Omental fat pad (tissue), 4 donors: ENCODE measurements around the gene APBB2. TPM values are rescaled to one million over a fixed set of nuclear protein-coding genes. Genes with fewer than 3 reads are reported as not detected.

Source experiments
- ATAC-seq: fragments of 150-250 bp; one replicate; pipeline ENCODE4 v1.9.1; 2016; ENCODE audit warnings: mild to moderate bottlenecking, moderate library complexity; ENCODE audit not compliant: low FRiP score
- DNase-seq: peaks from one replicate; pipeline ENCODE4 v3.0.0-alpha.2; 2019; ENCODE audit warnings: low spot score
- CTCF ChIP-seq, 3 donors: fragments of 450-650 bp; IDR thresholded peaks; one replicate each; pipeline ENCODE4 v1.5.1; 2016 to 2017; ENCODE audit warnings: antibody characterized with exemption in 3 of 3, mild to moderate bottlenecking in 3 of 3, moderate library complexity in 2 of 3
- total RNA-seq, 4 donors: library from RNA; depleted of rRNA; stranded (reverse); fragments of >200 nt; gene quantifications; one replicate each; pipeline ENCODE4 v1.1.0, GENCODE V29; 2016

The APBB2 gene
- total RNA-seq, 4 donors from 2014 or later = 76.6 to 138 (median 113) TPM

DNA sequence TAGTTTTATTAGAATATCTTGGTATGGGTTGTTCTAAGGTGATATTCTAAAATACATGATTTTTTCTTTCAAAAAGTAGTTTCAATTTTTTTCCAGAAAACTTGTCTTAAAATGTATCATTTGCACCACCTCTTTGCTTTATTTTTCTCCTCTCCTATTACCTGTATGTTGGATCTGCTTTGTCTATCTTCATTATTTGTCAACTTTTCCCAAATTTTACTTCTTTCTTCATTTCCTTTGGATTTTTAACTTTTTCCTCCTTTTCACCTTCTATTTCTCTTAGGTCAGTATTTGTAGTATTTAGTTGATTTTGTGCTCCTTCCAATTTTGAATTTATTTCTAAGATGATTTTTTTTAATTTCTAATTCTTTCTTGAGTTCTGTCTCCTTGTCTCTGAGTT lies 169.6 kb downstream of the APBB2 start:
- DNase-seq = no peak
- no peak for TF ChIP-seq CTCF (IDR thresholded peaks at IDR 0.05)
- ATAC-seq = no peak

- no peak for ATAC-seq
- no peak for TF ChIP-seq CTCF (IDR thresholded peaks at IDR 0.05)
- DNase-seq = no peak
Measured at GRCh38 chr4:41044165-41044564, 170.2 kb downstream of the APBB2 start.

DNA sequence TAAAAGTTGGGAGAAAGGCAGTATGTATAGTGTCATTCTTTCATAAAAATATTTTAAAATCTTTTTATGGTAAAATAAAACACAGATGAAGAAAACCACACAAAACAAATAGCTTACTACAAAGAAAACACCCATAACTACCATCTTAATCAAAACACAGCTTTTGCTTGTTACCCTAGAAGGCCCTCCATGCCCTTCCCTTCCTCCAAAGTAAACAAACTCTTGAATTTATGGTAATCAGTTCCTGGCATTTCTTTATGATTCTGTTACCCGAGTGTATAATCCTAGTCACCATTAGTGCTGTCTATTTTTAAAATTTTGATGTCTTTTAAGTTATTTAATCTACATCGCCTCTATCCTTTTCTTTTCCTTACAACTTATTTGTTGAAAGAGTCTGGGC lies 170.9 kb downstream of the APBB2 start:
- ATAC-seq (no peak), DNase-seq (no peak)
- TF ChIP-seq CTCF (IDR thresholded peaks at IDR 0.05) = no peak

- DNase-seq (no peak), ATAC-seq (no peak)
- no peak for TF ChIP-seq CTCF (IDR thresholded peaks at IDR 0.05)
Measured at GRCh38 chr4:41041551-41041950, 172.8 kb downstream of the APBB2 start.

GRCh38 chr4:41039317-41039716 lies 175.0 kb downstream of the APBB2 start:
- ATAC-seq = no peak
- no peak for TF ChIP-seq CTCF (IDR thresholded peaks at IDR 0.05)
- no peak for DNase-seq

DNA sequence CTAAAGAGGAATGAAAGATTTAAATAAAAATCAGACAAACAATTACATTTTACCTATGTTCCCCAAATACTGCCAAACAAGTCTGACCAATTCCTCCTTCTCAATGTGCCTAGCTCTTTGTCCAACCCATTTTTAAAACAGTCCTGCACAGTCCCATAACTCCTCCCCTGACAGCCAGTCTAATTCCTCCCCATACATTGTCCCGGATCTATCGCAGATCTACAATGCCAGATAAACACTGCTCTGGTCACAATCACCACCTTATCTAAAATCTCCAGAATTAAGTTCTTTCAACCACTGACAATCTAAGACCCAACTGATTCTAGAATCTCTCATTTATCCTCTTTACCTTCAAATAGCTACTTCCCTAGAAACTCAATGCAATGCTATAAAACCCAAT lies 176.0 kb downstream of the APBB2 start:
- ATAC-seq = no peak
- TF ChIP-seq CTCF (IDR thresholded peaks at IDR 0.05) = no peak
- no peak for DNase-seq

GRCh38 chr4:41029098-41029497 lies 185.2 kb downstream of the APBB2 start:
- ATAC-seq (no peak), DNase-seq (no peak)
- no peak for TF ChIP-seq CTCF (IDR thresholded peaks at IDR 0.05)
